Bronchial epithelial cell (primary cell): ENCODE data around the gene MRPS24. TPM values are rescaled to one million over a fixed set of nuclear protein-coding genes. Genes with fewer than 3 reads are reported as not detected.
"Not testable (repeated sequence)": the region's sequence is repeated elsewhere in the genome, so short reads cannot be mapped to it uniquely, and the experiment has no call there.

ENCODE experiments used
- DNase-seq: peaks from one replicate; pipeline ENCODE4 v3.0.0-alpha.2; 2010; ENCODE audit warnings: low read depth
- FAIRE-seq: peaks from 2 replicates; lab custom pipeline; 2011; peaks lifted over from hg19 to GRCh38; lab: Jason Lieb, UNC
- H3K27me3 ChIP-seq: 2 replicates; pipeline ENCODE4 v1.5.1; 2011; ENCODE audit warnings: low read length; ENCODE audit not compliant: control insufficient read depth, insufficient read depth
- H3K36me3 ChIP-seq: 2 replicates; pipeline ENCODE4 v1.5.1; 2011; ENCODE audit warnings: low read length; ENCODE audit not compliant: control insufficient read depth, insufficient read depth
- H3K4me3 ChIP-seq: 2 replicates; pipeline ENCODE4 v1.5.1; 2011; ENCODE audit warnings: mild to moderate bottlenecking, low read depth, low read length, control low read depth
- CTCF ChIP-seq: IDR thresholded peaks from 2 replicates; pipeline ENCODE4 v1.5.1; 2011; ENCODE audit warnings: mild to moderate bottlenecking, moderate library complexity, low read length, control low read depth, inconsistent platforms; ENCODE audit not compliant: insufficient read depth, severe bottlenecking
- total RNA-seq: library from RNA; depleted of rRNA; stranded (reverse); fragments of >200 nt; gene quantifications from 2 replicates; pipeline ENCODE4 v1.2.1, GENCODE V29; 2014

The MRPS24 gene
- total RNA-seq, 1 donor from 2014 or later, result 110 TPM

GRCh38 chr7:43825391-43825808, 43.9 kb downstream of the MRPS24 start:
- FAIRE-seq (no peak), DNase-seq (no peak)
- Histone ChIP-seq H3K4me3 (no peak overlapping the region), H3K36me3 (no peaks in the 10 kb centered on the region), H3K27me3 (peaks cover 8% of the 10 kb centered on the region)
- TF ChIP-seq CTCF, result no peak

GRCh38 chr7:43824963-43825362, 44.4 kb downstream of the MRPS24 start:
- H3K36me3 ChIP-seq, result no peaks in the 10 kb centered on the region
- H3K4me3 ChIP-seq, result no peak overlapping the region
- FAIRE-seq (no peak), DNase-seq (no peak)
- H3K27me3 ChIP-seq, result peaks cover 8% of the 10 kb centered on the region
- TF ChIP-seq CTCF, result no peak

GRCh38 chr7:43824513-43824912, 44.8 kb downstream of the MRPS24 start:
- H3K4me3 ChIP-seq, DNase-seq, FAIRE-seq, H3K27me3 ChIP-seq, H3K36me3 ChIP-seq: not testable (repeated sequence)

- H3K27me3 ChIP-seq, result peaks cover 5% of the 10 kb centered on the region
- no peak for TF ChIP-seq CTCF
- H3K36me3 ChIP-seq, result no peaks in the 10 kb centered on the region
- FAIRE-seq (no peak), DNase-seq (no peak)
- H3K4me3 ChIP-seq, result no peak overlapping the region
Observed at GRCh38 chr7:43823941-43824340, 45.4 kb downstream of the MRPS24 start.

- not testable (repeated sequence) for H3K36me3 ChIP-seq, H3K4me3 ChIP-seq, DNase-seq, FAIRE-seq, H3K27me3 ChIP-seq
Observed at GRCh38 chr7:43823425-43823824, 45.9 kb downstream of the MRPS24 start.

Other genes with a start within 250 kb of the MRPS24 start
- gene COA1, start 140.0 kb downstream of the MRPS24 start, total RNA-seq, result 41.6 and 50.0 TPM in 2 replicates
- gene BLVRA, start 110.8 kb downstream of the MRPS24 start, total RNA-seq, result 29.7 and 39.4 TPM in 2 replicates
- 31.1 and 31.3 TPM in 2 replicates for gene URGCP, start 37.1 kb upstream of the MRPS24 start, total RNA-seq
- gene UBE2D4, start 56.9 kb upstream of the MRPS24 start, total RNA-seq, result 3.7 and 3.9 TPM in 2 replicates
- gene SPDYE1, start 128.4 kb upstream of the MRPS24 start, total RNA-seq, result not detected in 2 replicates
- gene DBNL, start 175.2 kb upstream of the MRPS24 start, total RNA-seq, result 87.9 and 110 TPM in 2 replicates
- gene PGAM2, start 196.1 kb upstream of the MRPS24 start, total RNA-seq, result 0.53 and 0.90 TPM in 2 replicates
- gene POLM, start 213.0 kb upstream of the MRPS24 start, total RNA-seq, result 6.3 and 7.7 TPM in 2 replicates
- gene AEBP1, start 234.8 kb upstream of the MRPS24 start, total RNA-seq, result 0.26 TPM in 2 replicates